GM23338 (cell line): Measurements from ENCODE around the gene TBX10. TPM values are rescaled to one million over a fixed set of nuclear protein-coding genes. Genes with fewer than 3 reads are reported as not detected.

Source experiments
- ATAC-seq: fragments of 200-7000 bp; cut with Tn5 transposase; 3 replicates; pipeline ENCODE4 v1.9.1; 2020
- DNase-seq: peaks from one replicate; pipeline ENCODE4 v3.0.0-alpha.2; 2015; ENCODE audit warnings: low spot score
- H2AFZ ChIP-seq: fragments of 200-600 bp; sonication (generic); 2 replicates; pipeline ENCODE4 v1.8.0; 2016; ENCODE audit warnings: antibody characterized with exemption, mild to moderate bottlenecking, moderate library complexity
- H3F3A ChIP-seq: fragments of 200-600 bp; sonication (generic); replicated peaks from 2 replicates; pipeline ENCODE4 v1.8.0; 2017; ENCODE audit warnings: antibody characterized with exemption, mixed run types, low read depth
- H3K27ac ChIP-seq: fragments of 200-600 bp; sonication (generic); 2 replicates; pipeline ENCODE4 v1.6.1; 2016; ENCODE audit warnings: low read depth
- H3K27me3 ChIP-seq: fragments of 200-600 bp; sonication (generic); 2 replicates; pipeline ENCODE4 v1.8.0; 2016; ENCODE audit warnings: mild to moderate bottlenecking, mixed run types, moderate library complexity; ENCODE audit not compliant: insufficient read depth
- H3K36me3 ChIP-seq: fragments of 200-600 bp; sonication (generic); 2 replicates; pipeline ENCODE4 v1.8.0; 2016; ENCODE audit warnings: mild to moderate bottlenecking; ENCODE audit not compliant: insufficient read depth
- H3K4me1 ChIP-seq: fragments of 200-600 bp; sonication (generic); 2 replicates; pipeline ENCODE4 v1.8.0; 2016; ENCODE audit warnings: mild to moderate bottlenecking, moderate library complexity; ENCODE audit not compliant: insufficient read depth
- H3K4me2 ChIP-seq: fragments of 200-600 bp; sonication (generic); 2 replicates; pipeline ENCODE4 v1.7.1; 2017; ENCODE audit warnings: mixed run types
- H3K4me3 ChIP-seq: fragments of 200-600 bp; sonication (generic); 2 replicates; pipeline ENCODE4 v1.6.1; 2016; ENCODE audit warnings: mixed run types
- H3K79me2 ChIP-seq: fragments of 200-600 bp; sonication (generic); replicated peaks from 2 replicates; pipeline ENCODE4 v1.8.0; 2017; ENCODE audit warnings: mild to moderate bottlenecking; ENCODE audit not compliant: insufficient read depth
- H3K9me2 ChIP-seq: fragments of 200-600 bp; sonication (generic); 2 replicates; pipeline ENCODE4 v1.8.0; 2017; ENCODE audit not compliant: insufficient read depth
- H4K20me1 ChIP-seq: fragments of 200-600 bp; sonication (generic); replicated peaks from 2 replicates; pipeline ENCODE4 v1.8.0; 2017; ENCODE audit warnings: mild to moderate bottlenecking; ENCODE audit not compliant: insufficient read depth
- H3K27ac Mint-ChIP-seq: 2 replicates; pipeline ENCODE4 v1.8.0; 2020; ENCODE audit warnings: inconsistent platforms, mild to moderate bottlenecking, moderate library complexity, mixed read lengths
- H3K27me3 Mint-ChIP-seq: 3 replicates; pipeline ENCODE4 v1.8.0; 2022; ENCODE audit warnings: low read depth, mild to moderate bottlenecking, moderate library complexity, mixed read lengths, inconsistent platforms; ENCODE audit not compliant: insufficient read depth, poor library complexity
- H3K36me3 Mint-ChIP-seq: 3 replicates; pipeline ENCODE4 v1.8.0; 2021; ENCODE audit warnings: low read depth, mild to moderate bottlenecking, inconsistent platforms, moderate library complexity, mixed read lengths
- H3K4me1 Mint-ChIP-seq: 3 replicates; pipeline ENCODE4 v1.8.0; 2020; ENCODE audit warnings: mild to moderate bottlenecking, inconsistent platforms, mixed read lengths
- H3K4me3 Mint-ChIP-seq: 3 replicates; pipeline ENCODE4 v1.8.0; 2021; ENCODE audit warnings: moderate library complexity, mild to moderate bottlenecking, inconsistent platforms, mixed read lengths
- H3K9me3 Mint-ChIP-seq: 3 replicates; pipeline ENCODE4 v1.8.0; 2020; ENCODE audit warnings: moderate library complexity, mild to moderate bottlenecking, inconsistent platforms, mixed read lengths
- CREB1 ChIP-seq: fragments of 250-450 bp; sonication (Bioruptor Pico); IDR thresholded peaks from 2 replicates; pipeline ENCODE4 v1.5.0; 2020; ENCODE audit warnings: low read depth, mild to moderate bottlenecking, moderate library complexity
- EZH2 ChIP-seq: fragments of 200-600 bp; sonication (generic); IDR thresholded peaks from one replicate; pipeline ENCODE4 v1.8.0; 2017; ENCODE audit warnings: antibody characterized with exemption, mild to moderate bottlenecking, low read depth; ENCODE audit not compliant: unreplicated experiment
- EZH2phosphoT487 ChIP-seq: fragments of 200-600 bp; sonication (generic); IDR thresholded peaks from one replicate; pipeline ENCODE4 v1.8.1; 2018; ENCODE audit warnings: antibody characterized with exemption; ENCODE audit not compliant: unreplicated experiment
- JUNB ChIP-seq: IDR thresholded peaks from one replicate; pipeline ENCODE4 v1.6.1; 2016; ENCODE audit warnings: antibody characterized with exemption; ENCODE audit not compliant: unreplicated experiment
- NANOG ChIP-seq: IDR thresholded peaks from 2 replicates; pipeline ENCODE4 v1.6.1; 2016; ENCODE audit warnings: antibody characterized with exemption, borderline replicate concordance
- POLR2AphosphoS5 ChIP-seq: IDR thresholded peaks from 2 replicates; pipeline ENCODE4 v1.6.1; 2016; ENCODE audit warnings: antibody characterized with exemption, low read depth
- REST ChIP-seq: IDR thresholded peaks from one replicate; pipeline ENCODE4 v1.6.1; 2018; ENCODE audit warnings: antibody characterized with exemption; ENCODE audit not compliant: unreplicated experiment
- STAT1 ChIP-seq: IDR thresholded peaks from one replicate; pipeline ENCODE4 v1.6.1; 2016; ENCODE audit warnings: antibody characterized with exemption; ENCODE audit not compliant: unreplicated experiment
- ZNF114 ChIP-seq: fragments of 250-450 bp; sonication (Bioruptor Pico); IDR thresholded peaks from 2 replicates; pipeline ENCODE4 v1.5.0; 2020; ENCODE audit warnings: mild to moderate bottlenecking, moderate library complexity
- ZNF331 ChIP-seq: fragments of 250-450 bp; sonication (Bioruptor Pico); IDR thresholded peaks from 2 replicates; pipeline ENCODE4 v1.5.0; 2020; ENCODE audit warnings: low read depth, mild to moderate bottlenecking, moderate library complexity
- ZNF462 ChIP-seq: fragments of 250-450 bp; sonication (Bioruptor Pico); IDR thresholded peaks from 2 replicates; pipeline ENCODE4 v1.5.0; 2020; ENCODE audit warnings: mild to moderate bottlenecking, moderate library complexity
- polyA plus RNA-seq: library from polyadenylated mRNA; unstranded; fragments of >200 nt; fragmentation: Nextera tagmentation; extraction: Ambion mirVana; gene quantifications from 2 replicates; pipeline ENCODE4 v1.2.1, GENCODE V29; 2016
- total RNA-seq: library from RNA; depleted of rRNA; stranded (reverse); fragments of >200 nt; shearing (Covaris generic); gene quantifications from 2 replicates; pipeline ENCODE4 v1.2.3, GENCODE V29; 2014
- TF ChIP-seq, protein P1 (sequence below): IDR thresholded peaks from 2 replicates; pipeline ENCODE4 v1.6.1; 2016; ENCODE audit warnings: antibody characterized with exemption

Gene TBX10
- total and polyA plus RNA-seq, 2 experiments from 2014 or later = 0.10 TPM; not detected in 1

DNA sequence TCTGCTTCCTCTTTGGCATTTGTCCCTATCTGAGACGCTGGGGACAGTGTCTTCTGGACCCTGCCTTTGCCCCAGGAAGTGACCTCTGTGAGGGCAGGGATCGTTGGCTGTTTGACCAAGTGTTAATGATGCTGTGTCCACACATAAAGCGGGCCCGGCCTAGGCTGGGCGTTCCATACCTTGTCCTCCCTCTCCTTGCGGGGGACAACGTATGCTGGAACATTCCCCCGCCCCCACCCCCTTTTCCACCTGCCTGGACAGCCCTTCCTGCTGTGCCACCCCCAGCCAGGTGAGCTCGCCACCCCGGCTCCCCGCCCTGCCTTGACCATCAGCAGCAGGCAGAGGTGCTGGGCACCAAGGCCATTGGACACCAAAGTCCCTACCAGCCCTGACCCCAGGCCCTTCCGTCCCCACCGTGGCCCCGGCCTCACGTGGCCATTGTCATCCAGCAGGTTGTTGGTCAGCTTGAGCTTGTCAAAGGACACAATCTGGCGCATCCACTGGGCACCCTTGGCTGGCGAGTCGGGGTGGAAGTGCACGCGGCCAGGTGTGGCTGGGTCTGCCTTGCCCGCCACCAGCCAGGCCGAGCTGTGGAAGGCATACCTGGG, 5.7 kb downstream of the TBX10 start:
- no peak overlapping the region for H3K4me3 ChIP-seq
- no peak for TF ChIP-seq REST
- TF ChIP-seq ZNF331 (CRISPR knock-in tag) = no peak
- no peak for TF ChIP-seq JUNB
- TF ChIP-seq EZH2phosphoT487 = no peak
- no peak for TF ChIP-seq CREB1 (CRISPR knock-in tag)
- TF ChIP-seq NANOG = no peak
- TF ChIP-seq POLR2AphosphoS5 = no peak
- no peak for TF ChIP-seq ZNF114 (CRISPR knock-in tag)
- TF ChIP-seq, protein P1, sequence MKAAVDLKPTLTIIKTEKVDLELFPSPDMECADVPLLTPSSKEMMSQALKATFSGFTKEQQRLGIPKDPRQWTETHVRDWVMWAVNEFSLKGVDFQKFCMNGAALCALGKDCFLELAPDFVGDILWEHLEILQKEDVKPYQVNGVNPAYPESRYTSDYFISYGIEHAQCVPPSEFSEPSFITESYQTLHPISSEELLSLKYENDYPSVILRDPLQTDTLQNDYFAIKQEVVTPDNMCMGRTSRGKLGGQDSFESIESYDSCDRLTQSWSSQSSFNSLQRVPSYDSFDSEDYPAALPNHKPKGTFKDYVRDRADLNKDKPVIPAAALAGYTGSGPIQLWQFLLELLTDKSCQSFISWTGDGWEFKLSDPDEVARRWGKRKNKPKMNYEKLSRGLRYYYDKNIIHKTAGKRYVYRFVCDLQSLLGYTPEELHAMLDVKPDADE = no peak
- no peak for TF ChIP-seq EZH2
- TF ChIP-seq STAT1 = no peak
- TF ChIP-seq ZNF462 (CRISPR knock-in tag) = no peak
- no peak overlapping the region for H3K4me2 ChIP-seq
- H4K20me1 ChIP-seq = no peaks in the 10 kb centered on the region
- ATAC-seq (no peak), DNase-seq (no peak)
- no peak overlapping the region for H3K27ac ChIP-seq
- H3F3A ChIP-seq = peaks cover 5% of the 10 kb centered on the region; the same call in 1 of the 2 replicates
- H3K9me2 ChIP-seq = no peaks in the 10 kb centered on the region
- H3K79me2 ChIP-seq = no peaks in the 10 kb centered on the region
- Mint-ChIP-seq H3K9me3 (no peaks in the 10 kb centered on the region; the same call in 1 of the 3 replicates), H3K27me3 (peaks cover 20% of the 10 kb centered on the region), H3K36me3 (no peaks in the 10 kb centered on the region; the same call in 2 of the 3 replicates), H3K4me3 (no peak overlapping the region), H3K4me1 (peaks cover 19% of the 10 kb centered on the region; the same call in 2 of the 3 replicates), H3K27ac (no peak overlapping the region)
- H3K4me1 ChIP-seq = peaks cover 10% of the 10 kb centered on the region; the same call in 1 of the 2 replicates
- no peaks in the 10 kb centered on the region for H3K36me3 ChIP-seq
- H3K27me3 ChIP-seq = no peaks in the 10 kb centered on the region
- no peak overlapping the region for H2AFZ ChIP-seq
